HG02610 (cell line): ENCODE measurements around the gene MROH2B.

Experiments used
- ATAC-seq: cut with Tn5 transposase; IDR thresholded peaks from one replicate; pipeline ENCODE4 v1.9.1; 2021; ENCODE audit warnings: mild to moderate bottlenecking, moderate library complexity; ENCODE audit not compliant: unreplicated experiment

Gene MROH2B

GRCh38 chr5:41071242-41071641 is at the start of gene MROH2B:
Gene MROH2B, minus strand, starts transcription at chr5:41071342. Its CDS starts 490 bp downstream, at chr5:41070852.
- no peak for ATAC-seq

GRCh38 chr5:41120600-41120999 is 49.5 kb upstream of the MROH2B start:
- no peak for ATAC-seq

GRCh38 chr5:41118177-41118576 is 47.0 kb upstream of the MROH2B start:
- no peak for ATAC-seq

GRCh38 chr5:41115281-41115680 is 44.1 kb upstream of the MROH2B start:
- ATAC-seq = no peak

GRCh38 chr5:41112486-41113455 is 41.6 kb upstream of the MROH2B start:
- no peak for ATAC-seq

GRCh38 chr5:41109186-41109585 is 38.0 kb upstream of the MROH2B start:
- no peak for ATAC-seq

GRCh38 chr5:41102341-41102740 is 31.2 kb upstream of the MROH2B start:
- no peak for ATAC-seq

- no peak for ATAC-seq
Measured at GRCh38 chr5:41097642-41098041, 26.5 kb upstream of the MROH2B start.

GRCh38 chr5:41095324-41096101 is 24.4 kb upstream of the MROH2B start:
- no peak for ATAC-seq

- ATAC-seq = no peak
Measured at GRCh38 chr5:41094871-41095270, 23.7 kb upstream of the MROH2B start.

- no peak for ATAC-seq
Measured at GRCh38 chr5:41093803-41094202, 22.7 kb upstream of the MROH2B start.

GRCh38 chr5:41087461-41087860 is 16.3 kb upstream of the MROH2B start:
- no peak for ATAC-seq

GRCh38 chr5:41083306-41083705 is 12.2 kb upstream of the MROH2B start:
- ATAC-seq = no peak

GRCh38 chr5:41071975-41072374 is 833 bp upstream of the MROH2B start:
- ATAC-seq = no peak

GRCh38 chr5:41067714-41068568 is 3.2 kb downstream of the MROH2B start:
- ATAC-seq = no peak

GRCh38 chr5:41065691-41066335 is 5.3 kb downstream of the MROH2B start:
- ATAC-seq = no peak

GRCh38 chr5:41057940-41058339 is 13.2 kb downstream of the MROH2B start:
- no peak for ATAC-seq

GRCh38 chr5:41057231-41057630 is 13.9 kb downstream of the MROH2B start:
- no peak for ATAC-seq

- no peak for ATAC-seq
Measured at GRCh38 chr5:41048986-41049385, 22.2 kb downstream of the MROH2B start.

- ATAC-seq = no peak
Measured at GRCh38 chr5:41043109-41043747, 27.9 kb downstream of the MROH2B start.
